SK-N-SH treated with all-trans-retinoic acid at 6 μM for 48 hours (cell line): ENCODE data around the gene DDN.

ENCODE experiments used
- ARNTL ChIP-seq: fragments of 450-650 bp; formaldehyde crosslinking; IDR thresholded peaks from 2 replicates; pipeline ENCODE4 v1.5.0; 2020; ENCODE audit warnings: low read depth, mild to moderate bottlenecking, moderate library complexity, borderline replicate concordance
- CSDC2 ChIP-seq: fragments of 250-450 bp; sonication (Bioruptor Pico); IDR thresholded peaks from 2 replicates; pipeline ENCODE4 v1.5.0; 2020; ENCODE audit warnings: mild to moderate bottlenecking, moderate library complexity
- ISL1 ChIP-seq: fragments of 250-450 bp; sonication (Bioruptor Pico); IDR thresholded peaks from 2 replicates; pipeline ENCODE4 v2.1.2; 2022; ENCODE audit warnings: mild to moderate bottlenecking, moderate library complexity
- ZNF8 ChIP-seq: fragments of 450-650 bp; formaldehyde crosslinking; IDR thresholded peaks from 2 replicates; pipeline ENCODE4 v1.5.0; 2020; ENCODE audit warnings: mild to moderate bottlenecking, moderate library complexity
- TF ChIP-seq, protein P1 (sequence below): fragments of 250-450 bp; sonication (Bioruptor Pico); IDR thresholded peaks from 2 replicates; pipeline ENCODE4 v1.8.0; 2020; ENCODE audit warnings: mild to moderate bottlenecking, moderate library complexity, borderline replicate concordance

DNA sequence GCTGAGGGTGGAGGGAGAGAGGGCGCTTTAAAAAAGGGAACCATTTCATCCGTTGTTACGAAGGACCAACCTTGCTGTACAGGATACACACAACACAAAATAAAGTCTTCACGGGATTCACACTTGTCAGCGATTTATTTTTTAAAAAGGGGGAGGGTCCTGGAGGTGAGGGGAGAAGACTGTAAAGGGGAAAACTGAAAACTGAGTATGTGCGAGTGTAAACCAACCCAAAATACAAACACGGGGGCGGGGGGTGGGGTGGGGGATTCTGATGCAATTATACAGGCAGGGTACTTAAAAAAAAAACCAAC, 19.9 kb upstream of the DDN start:
- TF ChIP-seq ARNTL (CRISPR knock-in tag) (no peak), ISL1 (CRISPR knock-in tag) (no peak), ZNF8 (no peak), CSDC2 (no peak)
- TF ChIP-seq, protein P1, sequence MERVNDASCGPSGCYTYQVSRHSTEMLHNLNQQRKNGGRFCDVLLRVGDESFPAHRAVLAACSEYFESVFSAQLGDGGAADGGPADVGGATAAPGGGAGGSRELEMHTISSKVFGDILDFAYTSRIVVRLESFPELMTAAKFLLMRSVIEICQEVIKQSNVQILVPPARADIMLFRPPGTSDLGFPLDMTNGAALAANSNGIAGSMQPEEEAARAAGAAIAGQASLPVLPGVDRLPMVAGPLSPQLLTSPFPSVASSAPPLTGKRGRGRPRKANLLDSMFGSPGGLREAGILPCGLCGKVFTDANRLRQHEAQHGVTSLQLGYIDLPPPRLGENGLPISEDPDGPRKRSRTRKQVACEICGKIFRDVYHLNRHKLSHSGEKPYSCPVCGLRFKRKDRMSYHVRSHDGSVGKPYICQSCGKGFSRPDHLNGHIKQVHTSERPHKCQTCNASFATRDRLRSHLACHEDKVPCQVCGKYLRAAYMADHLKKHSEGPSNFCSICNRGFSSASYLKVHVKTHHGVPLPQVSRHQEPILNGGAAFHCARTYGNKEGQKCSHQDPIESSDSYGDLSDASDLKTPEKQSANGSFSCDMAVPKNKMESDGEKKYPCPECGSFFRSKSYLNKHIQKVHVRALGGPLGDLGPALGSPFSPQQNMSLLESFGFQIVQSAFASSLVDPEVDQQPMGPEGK (CRISPR knock-in tag): no peak
